Natural killer cell (primary cell): ENCODE data around the gene NAT9. TPM values are rescaled to one million over a fixed set of nuclear protein-coding genes. Genes with fewer than 3 reads are reported as not detected.

Experiments used
- ATAC-seq, 3 donors: fragments of 150-1000 bp in 2 of 3; fragments of 200-7000 bp in 1 of 3; cut with Tn5 transposase; 1 replicate in 1 of 3; 2 replicates in 2 of 3; pipeline ENCODE4 v1.10.0; 2021; ENCODE audit warnings: mild to moderate bottlenecking in 2 of 3, moderate library complexity in 2 of 3
- DNase-seq, 2 donors: peaks; one replicate each; pipeline versions ENCODE4 v3.0.0 to v3.0.0-alpha.2; 2013 to 2021; ENCODE audit warnings: mixed read lengths in 1 of 2
- H3K27ac ChIP-seq: one replicate; pipeline ENCODE4 v1.5.1; 2013; ENCODE audit warnings: mild to moderate bottlenecking, low read length
- H3K27me3 ChIP-seq: one replicate; pipeline ENCODE4 v1.6.1; 2013; ENCODE audit warnings: low read length; ENCODE audit not compliant: control insufficient read depth, insufficient read depth
- H3K36me3 ChIP-seq: one replicate; pipeline ENCODE4 v1.6.1; 2013; ENCODE audit warnings: low read length; ENCODE audit not compliant: control insufficient read depth, insufficient read depth
- H3K4me1 ChIP-seq: one replicate; pipeline ENCODE4 v1.6.1; 2013; ENCODE audit warnings: low read length; ENCODE audit not compliant: control insufficient read depth, insufficient read depth
- H3K4me3 ChIP-seq: one replicate; pipeline ENCODE4 v1.5.1; 2013; ENCODE audit warnings: low read length
- H3K9me3 ChIP-seq: one replicate; pipeline ENCODE4 v1.6.1; 2013; ENCODE audit warnings: low read length; ENCODE audit not compliant: control insufficient read depth, insufficient read depth
- H3K27ac Mint-ChIP-seq, 2 donors: one replicate each; pipeline ENCODE4 v1.8.0; 2022; ENCODE audit warnings: mild to moderate bottlenecking in 2 of 2, mixed read lengths in 2 of 2, moderate library complexity in 1 of 2
- H3K27me3 Mint-ChIP-seq, 2 donors: one replicate each; pipeline ENCODE4 v1.8.0; 2022; ENCODE audit warnings: low read depth in 2 of 2, mixed read lengths in 2 of 2
- H3K36me3 Mint-ChIP-seq: one replicate; pipeline ENCODE4 v1.8.0; 2022; ENCODE audit warnings: mixed read lengths
- H3K4me1 Mint-ChIP-seq, 2 donors: one replicate each; pipeline ENCODE4 v1.8.0; 2022; ENCODE audit warnings: mixed read lengths in 2 of 2
- H3K4me3 Mint-ChIP-seq: one replicate; pipeline ENCODE4 v1.8.0; 2022; ENCODE audit warnings: mild to moderate bottlenecking, moderate library complexity, mixed read lengths
- H3K9me3 Mint-ChIP-seq, 2 donors: one replicate each; pipeline ENCODE4 v1.8.0; 2022; ENCODE audit warnings: mixed read lengths in 2 of 2
- CTCF ChIP-seq: fragments of 200-600 bp; IDR thresholded peaks from one replicate; pipeline ENCODE4 v1.8.0; 2022; ENCODE audit warnings: antibody characterized with exemption
- WGBS: methylation state at CpG from one replicate; pipeline ENCODE4 v1.1.7; 2013; ENCODE audit warnings: missing lambda C conversion rate; ENCODE audit not compliant: insufficient coverage; 5-methylcytosine and 5-hydroxymethylcytosine counted together
- intact Hi-C: fragments of 100-400 bp; cut with micrococcal nuclease; formaldehyde crosslinking; loops from one replicate; pipeline ENCODE4 v1.14.2; 2022
- total RNA-seq, 4 donors: library from RNA; stranded (reverse); fragments of 120-200 nt in 1 of 4; gene quantifications; one replicate each; pipeline versions ENCODE4 v1.2.3 to v1.2.4, GENCODE V29; 2013 to 2022

Gene NAT9
- total RNA-seq, 3 donors from 2014 or later (not counting 1 experiment from before 2014, with no cell fraction given), result 20.0 to 27.2 (median 24.8) TPM

- peak overlapping the region; percentile 42 for H3K4me3 Mint-ChIP-seq
- Histone ChIP-seq H3K27ac (peak overlapping the region; percentile 59), H3K9me3 (no peaks in the 10 kb centered on the region), H3K36me3 (no peaks in the 10 kb centered on the region), H3K4me3 (no peak overlapping the region), H3K4me1 (peaks cover 58% of the 10 kb centered on the region), H3K27me3 (no peaks in the 10 kb centered on the region)
- peaks cover 44 to 50% of the 10 kb centered on the region in 2 donors for H3K4me1 Mint-ChIP-seq
- WGBS, result 60% methylated on average over 5 of the region's 5 CpGs
- DNase-seq (no peak), ATAC-seq (no peak)
- H3K27me3 Mint-ChIP-seq, result no peaks in the 10 kb centered on the region
- no peaks in the 10 kb centered on the region for H3K36me3 Mint-ChIP-seq
- TF ChIP-seq CTCF, result no peak
- peak overlapping the region; percentile 86 to 92 for H3K27ac Mint-ChIP-seq
- intact Hi-C loops, result no loop called here
- H3K9me3 Mint-ChIP-seq, result no peaks in the 10 kb centered on the region
Observed at GRCh38 chr17:74778960-74779359, 2.8 kb upstream of the NAT9 start.

- H3K9me3 ChIP-seq, result no peaks in the 10 kb centered on the region
- 95% methylated on average over 6 of the region's 6 CpGs for WGBS
- peaks cover 4% of the 10 kb centered on the region for H3K36me3 ChIP-seq
- no peak overlapping the region for H3K4me3 ChIP-seq
- Mint-ChIP-seq H3K4me3 (peak overlapping the region; percentile 62), H3K9me3 (no peaks in the 10 kb centered on the region), H3K27me3 (no peaks in the 10 kb centered on the region), H3K4me1 (peaks cover 44 to 50% of the 10 kb centered on the region in 2 donors), H3K36me3 (no peaks in the 10 kb centered on the region), H3K27ac (no peak overlapping the region)
- H3K4me1 ChIP-seq, result peaks cover 58% of the 10 kb centered on the region
- intact Hi-C loops, result no loop called here
- H3K27me3 ChIP-seq, result no peaks in the 10 kb centered on the region
- TF ChIP-seq CTCF, result no peak
- ATAC-seq (no peak), DNase-seq (no peak)
- no peak overlapping the region for H3K27ac ChIP-seq
Observed at GRCh38 chr17:74777901-74778515, 1.9 kb upstream of the NAT9 start.

GRCh38 chr17:74776990-74777389 lies 845 bp upstream of the NAT9 start:
- Mint-ChIP-seq H3K27ac (peak overlapping the region in 1 of 2 donors; percentile 92), H3K36me3 (no peaks in the 10 kb centered on the region), H3K9me3 (no peaks in the 10 kb centered on the region), H3K4me1 (peaks cover 48 to 55% of the 10 kb centered on the region in 2 donors), H3K27me3 (no peaks in the 10 kb centered on the region), H3K4me3 (peak overlapping the region; percentile 99)
- 54% methylated on average over 10 of the region's 10 CpGs for WGBS
- DNase-seq (no peak), ATAC-seq (no peak)
- Histone ChIP-seq H3K27ac (no peak overlapping the region), H3K9me3 (no peaks in the 10 kb centered on the region), H3K4me3 (peak overlapping the region; percentile 73), H3K36me3 (peaks cover 15% of the 10 kb centered on the region), H3K4me1 (peaks cover 58% of the 10 kb centered on the region), H3K27me3 (no peaks in the 10 kb centered on the region)
- TF ChIP-seq CTCF, result no peak
- intact Hi-C loops, result no loop called here
